Fibroblast of skin of scalp (primary cell): ENCODE data around the gene RIMBP3C.
"Not testable (repeated sequence)": the region's sequence is repeated elsewhere in the genome, so short reads cannot be mapped to it uniquely, and the experiment has no call there.

Experiments
- DNase-seq: peaks from one replicate; pipeline ENCODE4 v3.0.0-alpha.2; 2013

RIMBP3C gene

DNA sequence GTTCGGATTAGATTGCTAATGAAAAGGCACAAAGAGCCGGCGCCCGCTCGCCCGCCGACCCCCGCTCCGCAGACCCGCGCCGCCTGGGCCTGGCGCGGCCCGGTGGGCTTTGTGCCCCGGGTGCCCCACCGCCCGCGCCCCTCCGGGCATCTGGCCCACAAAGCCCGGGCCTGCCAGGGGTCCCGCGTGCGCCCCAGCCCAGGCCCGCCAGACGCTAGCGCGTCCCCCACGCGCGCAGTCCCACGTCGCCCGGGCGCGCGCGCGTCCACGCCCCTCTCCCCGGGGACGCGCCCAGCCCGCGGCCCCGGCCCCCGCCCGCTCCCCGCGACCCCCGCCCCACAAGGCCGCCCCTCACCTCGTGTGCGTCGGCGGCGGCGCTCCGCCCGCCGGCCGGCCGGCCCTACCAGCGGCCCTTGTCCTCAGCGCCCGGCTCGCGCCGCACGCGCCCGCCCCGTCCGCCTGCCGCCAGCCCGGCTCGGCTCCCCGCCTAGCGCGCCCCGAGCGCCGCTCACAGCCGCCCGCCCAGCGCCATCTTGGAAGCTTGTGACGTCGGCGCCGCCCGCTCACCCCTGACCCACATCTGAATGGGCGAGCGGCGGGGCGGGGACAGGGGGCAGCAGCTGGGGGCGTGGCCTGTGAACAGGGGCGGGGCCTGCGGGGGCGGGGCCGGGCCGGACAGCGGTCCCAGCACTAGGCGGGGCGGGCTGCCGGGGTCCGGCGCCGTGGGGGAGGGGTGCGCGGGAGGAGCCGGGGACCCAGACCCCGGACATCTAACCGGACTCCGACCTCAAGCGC is 34.1 kb downstream of the RIMBP3C start:
- not testable (repeated sequence) for DNase-seq

DNA sequence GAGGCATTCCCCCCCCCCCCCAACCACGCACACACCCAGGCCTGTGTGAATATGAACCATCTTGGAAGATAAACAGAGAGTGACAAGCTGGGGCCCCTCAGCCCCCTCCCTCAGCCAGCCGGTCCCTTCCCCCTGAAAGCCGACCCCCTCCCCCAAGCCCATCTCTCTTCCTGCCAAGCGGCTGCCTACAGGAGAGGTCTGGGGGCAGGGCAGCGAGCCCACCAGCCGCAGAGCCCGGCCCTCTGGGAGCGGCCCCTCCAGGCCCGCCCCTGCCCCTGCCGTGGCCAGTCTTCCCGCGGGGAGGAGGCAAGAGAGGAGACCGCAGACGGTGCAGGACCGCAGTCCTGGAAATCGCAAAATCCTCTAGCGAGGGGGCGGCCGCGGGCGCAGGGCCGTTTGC is 34.7 kb downstream of the RIMBP3C start:
- not testable (repeated sequence) for DNase-seq

DNA sequence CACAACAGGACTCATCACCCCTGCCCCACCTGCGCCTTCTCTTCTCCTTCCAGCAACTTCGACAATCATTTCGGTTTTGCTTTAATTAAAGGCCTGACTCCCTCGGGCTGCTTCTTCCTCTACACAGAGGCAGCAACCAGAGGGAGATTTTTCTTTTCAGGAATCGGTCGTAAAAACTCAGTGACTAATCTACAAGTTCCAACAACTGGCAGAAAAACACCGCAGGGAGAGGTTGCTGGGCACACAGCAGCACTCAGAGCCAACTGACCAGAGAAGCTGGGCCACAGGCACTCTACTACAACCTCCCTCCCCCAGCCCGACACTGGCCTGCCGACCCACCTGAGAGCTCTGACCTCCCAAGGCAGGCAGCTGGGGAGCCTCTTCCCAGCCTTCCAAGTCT is 36.0 kb downstream of the RIMBP3C start:
- not testable (repeated sequence) for DNase-seq

DNA sequence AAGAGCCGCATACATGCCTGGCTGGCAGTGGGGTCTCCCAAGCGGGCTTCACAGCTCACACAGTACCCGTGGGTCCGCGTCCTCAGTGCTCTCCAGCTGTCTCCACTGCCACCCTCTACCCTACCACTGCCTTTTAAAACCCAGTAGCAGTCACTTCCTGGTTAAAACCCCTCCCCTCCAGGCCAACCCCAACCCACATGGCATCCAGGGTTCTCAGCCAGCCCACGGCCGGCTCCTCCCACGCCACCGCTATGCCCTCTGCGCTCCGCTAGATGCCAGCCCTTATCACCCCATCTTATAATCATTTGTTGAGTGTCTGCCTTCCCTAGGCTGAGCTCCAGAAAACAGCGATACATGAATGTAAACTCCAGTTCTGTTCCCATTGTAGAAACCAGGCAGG is 37.1 kb downstream of the RIMBP3C start:
- not testable (repeated sequence) for DNase-seq

DNA sequence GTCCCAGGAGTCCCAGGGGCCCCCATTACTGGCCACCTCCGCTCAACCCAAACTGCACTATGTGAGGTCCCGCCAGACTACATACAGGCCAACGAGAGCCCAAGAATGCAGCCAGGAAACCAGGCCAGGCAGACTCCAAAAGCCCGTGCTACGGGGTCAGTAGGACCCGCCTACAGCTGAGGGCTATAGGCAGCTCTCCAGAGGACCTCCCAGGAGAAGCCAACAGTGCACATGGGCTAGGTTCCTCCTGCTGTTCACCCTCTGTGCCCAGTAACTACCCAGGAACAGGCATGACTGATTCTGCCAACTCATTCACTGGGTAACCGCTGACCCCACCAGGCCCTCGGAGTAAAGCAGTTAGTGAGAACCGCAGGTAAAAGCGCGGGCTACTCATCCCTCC is 39.2 kb downstream of the RIMBP3C start:
- not testable (repeated sequence) for DNase-seq

DNA sequence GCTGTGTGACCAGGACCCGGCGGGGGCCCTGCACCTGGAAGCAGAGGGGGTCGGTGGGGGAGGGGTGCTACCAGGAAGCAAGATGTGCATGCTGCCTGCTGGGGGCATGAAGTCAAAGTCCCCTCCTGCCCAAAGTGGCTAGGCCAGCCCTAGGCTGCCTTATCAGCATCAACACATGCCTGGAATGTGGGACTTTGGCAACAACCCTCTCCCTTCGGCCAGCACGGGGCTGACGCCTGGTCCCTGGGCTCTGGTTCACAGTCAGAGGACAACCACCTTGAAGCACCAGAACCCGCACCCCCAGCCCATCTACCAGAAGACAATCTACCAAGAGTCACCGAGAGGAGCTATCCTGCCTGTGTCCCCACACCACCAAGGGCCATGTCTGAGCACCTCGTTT is 40.9 kb downstream of the RIMBP3C start:
- DNase-seq: not testable (repeated sequence)

DNA sequence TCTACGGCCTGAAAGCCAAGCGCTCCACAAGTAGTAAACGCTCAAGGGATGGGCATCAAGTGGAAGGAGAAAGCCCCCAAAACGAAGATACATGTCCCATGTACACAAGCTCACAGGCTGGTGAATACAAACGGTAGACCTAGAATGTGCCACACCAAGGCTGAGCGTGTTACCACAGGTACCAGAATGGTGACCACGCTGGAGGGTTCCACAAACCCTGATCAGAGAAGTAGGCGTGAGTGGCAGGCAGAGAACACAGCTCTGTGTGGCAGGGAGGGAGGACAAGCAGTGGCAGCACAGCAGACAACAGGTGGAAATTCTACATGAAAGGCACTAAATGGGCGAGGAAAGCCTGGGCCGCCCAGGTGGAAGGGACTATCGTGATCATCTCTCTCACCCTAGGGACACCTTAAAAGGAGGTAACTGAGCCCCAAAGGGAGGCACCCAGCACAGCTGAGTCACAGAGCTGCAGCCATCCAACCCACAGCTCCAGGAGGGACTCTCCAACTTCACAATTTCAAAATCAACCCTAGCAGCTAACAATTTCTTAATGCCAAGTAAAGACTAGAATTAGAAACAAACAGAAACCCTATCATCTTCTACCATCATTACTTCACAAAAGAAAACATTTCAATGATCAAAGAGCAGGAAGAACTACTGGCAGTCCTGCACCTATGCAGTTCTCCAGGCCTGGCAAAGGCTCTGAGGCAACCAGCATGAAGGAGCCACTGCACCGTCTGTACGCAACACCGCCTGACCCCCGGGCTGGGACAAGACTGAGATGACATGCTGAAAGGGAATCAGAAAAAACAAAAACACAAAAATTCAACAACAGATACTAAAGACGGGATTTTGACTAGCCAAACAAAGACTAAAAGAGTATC is 51.4 kb downstream of the RIMBP3C start:
- DNase-seq: not testable (repeated sequence)

DNA sequence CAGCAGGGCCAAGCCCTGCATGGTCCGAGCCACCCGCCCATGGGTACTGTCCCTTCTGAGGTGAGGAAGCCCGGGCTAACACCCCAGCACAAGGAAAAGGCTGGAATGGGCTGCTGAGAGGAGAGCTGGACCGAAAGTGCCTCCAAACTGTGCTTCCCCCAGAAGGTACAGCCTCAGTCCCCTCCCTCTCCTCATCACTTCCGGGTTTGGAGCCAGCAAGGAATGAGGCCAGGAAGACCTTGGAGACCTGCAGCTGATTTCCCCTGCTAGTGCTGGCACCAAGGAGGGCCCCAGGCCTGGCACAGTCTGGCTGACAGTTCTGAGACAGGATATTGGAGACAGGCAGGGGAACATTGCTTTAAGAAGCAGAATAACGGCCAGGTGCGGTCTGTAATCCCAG is 52.8 kb downstream of the RIMBP3C start:
- DNase-seq: not testable (repeated sequence)

DNA sequence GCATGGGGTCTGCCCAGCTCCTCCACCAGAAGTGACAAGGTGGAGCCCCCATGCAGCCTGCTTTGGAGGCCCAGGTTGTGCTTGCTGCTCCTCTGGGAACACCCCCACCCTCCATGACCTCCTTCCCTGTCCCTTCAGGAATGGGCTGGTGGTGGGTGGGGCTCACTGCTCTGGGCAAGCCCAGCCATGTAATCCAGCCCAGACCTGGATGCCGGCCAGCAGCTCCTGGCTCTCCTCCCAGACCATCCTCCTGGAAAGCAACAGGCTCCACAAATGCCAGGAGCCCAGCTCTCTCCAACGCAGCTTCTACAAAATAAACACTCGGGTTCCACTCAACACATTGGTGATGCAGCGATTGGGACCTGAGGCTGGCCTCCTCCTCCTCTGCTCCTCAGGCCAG is 53.3 kb downstream of the RIMBP3C start:
- DNase-seq: not testable (repeated sequence)
